Lung (tissue), 12 donors: ENCODE measurements around the gene MRTFB. TPM values are rescaled to one million over a fixed set of nuclear protein-coding genes. Genes with fewer than 3 reads are reported as not detected.

Source experiments
- ATAC-seq: fragments of 200-7000 bp; cut with Tn5 transposase; one replicate; pipeline ENCODE4 v1.9.1; 2020; ENCODE audit warnings: moderate number of reproducible peaks; ENCODE audit not compliant: insufficient read depth, low FRiP score
- DNase-seq, 3 donors: peaks; one replicate each; pipeline ENCODE4 v3.0.0-alpha.2; 2013 to 2017
- H3K27ac ChIP-seq, 2 donors: one replicate each; pipeline ENCODE4 v1.5.1; 2013; ENCODE audit warnings: mild to moderate bottlenecking in 2 of 2, moderate library complexity in 2 of 2, control low read depth in 1 of 2, inconsistent platforms in 1 of 2, low read depth in 1 of 2, low read length in 1 of 2
- H3K27me3 ChIP-seq, 3 donors: one replicate each; pipeline ENCODE4 v1.5.1; 2013; ENCODE audit warnings: low read length in 2 of 3; ENCODE audit not compliant: control insufficient read depth in 3 of 3, insufficient read depth in 3 of 3
- H3K36me3 ChIP-seq, 4 donors: one replicate each; pipeline ENCODE4 v1.5.1; 2013; ENCODE audit warnings: low read length in 4 of 4, mild to moderate bottlenecking in 1 of 4, moderate library complexity in 1 of 4; ENCODE audit not compliant: control insufficient read depth in 4 of 4, insufficient read depth in 4 of 4
- H3K4me1 ChIP-seq, 5 donors: one replicate each; pipeline ENCODE4 v1.5.1; 2013; ENCODE audit warnings: low read length in 5 of 5, mild to moderate bottlenecking in 2 of 5, moderate library complexity in 1 of 5; ENCODE audit not compliant: control insufficient read depth in 5 of 5, insufficient read depth in 5 of 5
- H3K4me3 ChIP-seq: one replicate; pipeline ENCODE4 v1.5.1; 2013; ENCODE audit warnings: mild to moderate bottlenecking, control low read depth, moderate library complexity
- H3K9ac ChIP-seq, 2 donors: one replicate each; pipeline ENCODE4 v1.5.1; 2013; ENCODE audit warnings: low read length in 2 of 2, control low read depth in 1 of 2; ENCODE audit not compliant: insufficient read depth in 1 of 2
- H3K9me3 ChIP-seq, 4 donors: one replicate each; pipeline ENCODE4 v1.5.1; 2013; ENCODE audit warnings: low read length in 3 of 4, mild to moderate bottlenecking in 1 of 4, moderate library complexity in 1 of 4; ENCODE audit not compliant: control insufficient read depth in 4 of 4, insufficient read depth in 3 of 4
- CTCF ChIP-seq: IDR thresholded peaks from 2 replicates; pipeline ENCODE4 v1.5.1; 2012; ENCODE audit warnings: mild to moderate bottlenecking; ENCODE audit errors: control extremely low read depth, extremely low read depth
- WGBS, 2 donors: extraction: QIAGEN DNeasy Blood & Tissue Kit; methylation state at CpG; one replicate each; pipeline ENCODE4 v1.1.7; 2013; 5-methylcytosine and 5-hydroxymethylcytosine counted together
- polyA plus RNA-seq, 2 donors: library from polyadenylated mRNA; stranded (reverse); fragments of 200-250 nt; gene quantifications; one replicate each; pipeline ENCODE4 v1.2.1, GENCODE V29; 2013
- total RNA-seq, 2 donors: library from RNA; depleted of rRNA in 1 of 2; stranded (reverse); fragments of >200 nt in 1 of 2; gene quantifications; one replicate each; pipeline ENCODE4 v1.2.1, GENCODE V29; 2014 to 2021
- donor health status: control.
- donor health status: control.
- donor health status: Bipolar disorder and iron deficiency.
- donor health status: healthy.
- donor health status: DM: yes; HTN: yes; CAD: no.

MRTFB gene
- total and polyA plus RNA-seq, 4 donors, result 8.8 to 50.9 (median 27.8) TPM

- no peak overlapping the region for H3K9ac ChIP-seq
- peak in 1 of 3 donors; percentile 40 for DNase-seq
- peaks cover 0 to 1% (median 0%) of the 10 kb centered on the region in 4 donors for H3K36me3 ChIP-seq
- no peak overlapping the region for H3K4me3 ChIP-seq
- H3K9me3 ChIP-seq, result no peaks in the 10 kb centered on the region
- H3K27me3 ChIP-seq, result no peaks in the 10 kb centered on the region
- no peak for TF ChIP-seq CTCF
- peaks cover 3 to 23% (median 13%) of the 10 kb centered on the region in 5 donors for H3K4me1 ChIP-seq
- no peak for ATAC-seq
- no peak overlapping the region for H3K27ac ChIP-seq
- WGBS, 2 donors, result 50 to 66% methylated on average over 6 of the region's 6 CpGs
These were observed 17.1 kb downstream of the MRTFB start for GRCh38 chr16:14088155-14088753.

- Histone ChIP-seq H3K27ac (no peak overlapping the region), H3K4me1 (peaks cover 3 to 23% (median 8%) of the 10 kb centered on the region in 5 donors)
- no peak for DNase-seq
These were observed 18.2 kb downstream of the MRTFB start for GRCh38 chr16:14089283-14089823.

GRCh38 chr16:14092561-14092960 is 21.4 kb downstream of the MRTFB start:
- H3K9ac ChIP-seq, result no peak overlapping the region
- H3K9me3 ChIP-seq, result no peaks in the 10 kb centered on the region
- DNase-seq (no peak), ATAC-seq (no peak)
- peaks cover 3 to 23% (median 8%) of the 10 kb centered on the region in 5 donors for H3K4me1 ChIP-seq
- H3K27ac ChIP-seq, result no peak overlapping the region
- no peaks in the 10 kb centered on the region for H3K27me3 ChIP-seq
- H3K36me3 ChIP-seq, result no peaks in the 10 kb centered on the region
- H3K4me3 ChIP-seq, result no peak overlapping the region
- TF ChIP-seq CTCF, result no peak

More at GRCh38 chr16:14089283-14089823, 18.2 kb downstream of the MRTFB start:
- H3K36me3 ChIP-seq, result no peaks in the 10 kb centered on the region
- no peaks in the 10 kb centered on the region for H3K27me3 ChIP-seq
- 94 to 100% methylated on average over 1 of the region's 1 CpG for WGBS, 2 donors
- no peak for TF ChIP-seq CTCF
- no peak overlapping the region for H3K9ac ChIP-seq
- H3K9me3 ChIP-seq, result no peaks in the 10 kb centered on the region
- no peak for ATAC-seq
- no peak overlapping the region for H3K4me3 ChIP-seq
